Measurements from ENCODE around the gene N4BP3.

Gene N4BP3

DNA sequence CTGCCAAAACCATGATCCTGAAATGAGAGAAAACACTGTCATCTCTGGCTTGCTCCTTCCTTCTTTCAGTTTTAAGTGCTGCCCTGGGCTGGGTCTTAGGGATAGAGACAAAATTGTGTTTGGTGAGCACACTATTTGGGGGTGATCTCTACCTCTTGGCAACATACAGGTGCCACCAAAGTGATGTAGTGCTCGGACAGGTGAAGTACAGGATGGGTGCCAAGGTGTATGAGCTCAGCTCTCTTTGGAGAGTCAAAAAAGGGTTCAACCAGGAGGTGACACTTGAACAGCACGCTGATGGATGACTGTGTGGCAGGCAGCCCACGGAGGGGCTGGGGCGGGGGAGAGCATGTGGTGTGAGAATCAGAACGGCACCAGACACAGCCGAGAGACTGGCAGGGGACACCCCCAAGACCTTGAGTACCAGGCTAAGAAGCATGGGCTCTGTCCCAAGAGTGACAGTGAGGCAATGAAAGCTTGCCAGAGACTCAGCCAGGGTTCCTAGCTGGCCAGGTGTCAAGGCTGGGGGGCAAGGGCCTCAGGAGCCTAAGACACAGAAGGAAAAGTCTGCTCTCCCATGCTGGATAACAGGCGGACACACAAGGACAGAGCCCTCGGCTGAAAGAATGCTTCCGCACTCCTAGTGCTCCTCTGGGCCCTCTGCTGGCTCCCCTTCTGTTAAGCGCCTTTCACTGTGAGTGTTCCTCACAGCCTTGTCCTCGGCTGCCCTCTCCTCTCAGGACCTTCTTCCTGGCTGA lies 37.8 kb downstream of the N4BP3 start:
- no peak for DNase-seq (ENCODE audit: low read depth)

DNA sequence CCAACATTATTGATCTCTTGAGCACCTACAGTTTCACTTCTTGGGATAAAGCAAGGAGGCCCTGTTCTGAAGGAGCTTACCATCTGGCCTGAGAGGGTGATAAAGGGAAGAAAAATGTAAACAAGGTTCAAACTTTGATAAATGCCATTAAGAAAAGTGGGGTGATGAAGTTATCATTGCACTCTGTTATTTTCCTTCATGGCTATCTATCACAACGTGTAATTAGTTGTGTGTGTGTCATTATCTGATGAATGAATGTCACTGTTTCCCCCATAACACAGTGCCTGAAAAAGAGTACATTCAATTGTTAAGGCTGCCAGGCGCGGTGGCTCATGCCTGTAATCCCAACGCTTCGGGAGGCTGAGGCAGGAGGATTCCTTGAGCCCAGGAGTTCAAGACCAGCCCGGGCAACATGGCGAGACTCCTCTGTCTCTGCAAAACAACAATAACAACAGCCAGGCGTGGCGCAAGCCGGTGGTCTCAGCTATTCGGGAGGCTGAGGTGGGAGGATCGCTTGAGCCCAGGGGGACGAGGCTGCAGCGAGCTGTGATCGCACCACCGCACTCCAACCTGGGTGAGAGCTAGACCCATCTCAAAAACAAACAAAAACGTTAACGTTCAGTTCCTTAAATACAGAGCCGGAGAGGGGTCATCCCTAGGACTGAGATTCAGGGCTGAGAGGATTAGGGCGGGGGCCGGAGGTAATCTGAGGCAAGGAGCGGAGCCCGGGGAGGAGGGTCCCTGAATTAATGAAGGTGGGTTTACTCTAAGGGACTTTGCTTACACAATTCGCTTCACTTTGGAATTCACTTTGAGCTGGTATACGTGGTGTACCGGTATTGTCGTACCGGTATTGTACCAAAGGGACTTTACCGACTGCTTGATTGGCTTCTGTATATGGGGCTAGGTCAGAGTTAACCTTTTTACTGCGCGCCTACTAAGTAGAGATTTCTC lies 39.4 kb downstream of the N4BP3 start:
- no peak for DNase-seq (ENCODE audit: low read depth)

DNA sequence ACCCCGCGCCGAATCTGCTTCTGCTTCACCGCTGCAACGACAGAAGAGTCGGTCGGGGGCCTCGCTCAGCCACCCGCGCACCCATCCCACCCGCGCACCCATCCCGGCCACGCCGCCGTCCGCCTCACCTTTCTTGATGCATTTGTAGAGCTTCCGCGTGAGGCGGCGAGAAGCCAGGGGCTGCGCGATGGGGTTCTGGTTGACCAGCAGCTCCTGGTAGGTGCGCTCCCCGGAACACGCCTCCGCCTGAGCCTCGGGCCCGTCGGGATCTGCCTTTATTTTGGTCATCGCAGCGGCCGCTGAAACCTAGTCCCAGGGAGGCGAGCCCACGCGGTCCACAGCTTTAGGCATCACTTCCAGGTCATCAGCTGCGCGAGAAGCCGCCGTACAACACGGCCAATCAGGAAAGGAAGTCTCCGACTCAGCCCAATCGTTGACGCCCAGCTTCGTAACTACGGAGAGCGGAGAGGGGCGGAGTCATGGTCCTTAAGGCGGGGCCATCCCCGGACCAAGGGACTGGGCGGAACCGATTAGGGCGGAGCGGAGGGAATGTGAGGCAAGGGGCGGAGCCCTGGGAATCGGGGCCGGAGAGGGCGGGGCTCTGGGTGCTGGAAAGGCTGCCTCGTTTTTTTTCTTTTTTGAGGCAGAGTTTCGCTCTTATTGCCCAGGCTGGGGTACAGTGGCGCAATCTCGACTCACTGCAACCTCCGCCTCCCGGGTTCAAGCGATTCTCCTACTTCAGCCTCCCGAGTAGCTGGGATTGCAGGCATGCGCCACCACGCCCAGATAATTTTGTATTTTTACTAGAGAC lies 40.4 kb downstream of the N4BP3 start, which contains the start of gene NHP2:
Gene NHP2, minus strand, starts transcription at position 356 of the 811 bp plus-strand sequence. Its CDS starts 68 bp downstream, at position 288.
- DNase-seq (ENCODE audit: low read depth), result peak; percentile 95

DNA sequence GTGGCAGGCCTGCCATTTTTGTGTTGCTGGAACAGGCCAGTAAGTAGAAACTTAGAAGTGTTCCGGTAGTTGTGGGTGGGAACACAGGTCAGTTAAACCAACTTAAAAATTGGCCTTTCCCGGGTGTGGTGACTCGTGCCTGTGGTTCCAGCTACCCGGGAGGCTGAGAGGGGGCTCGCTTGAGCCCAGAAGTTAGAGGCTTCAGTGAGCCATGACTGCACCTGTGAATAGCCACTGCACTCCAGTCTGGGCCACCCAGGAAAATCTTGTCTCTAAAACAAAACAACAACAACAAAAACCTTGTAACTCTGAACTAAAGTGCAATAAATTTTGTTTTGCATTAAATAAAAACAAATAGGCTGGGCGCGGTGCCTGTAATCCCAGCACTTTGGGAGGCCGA lies 41.7 kb downstream of the N4BP3 start:
- no peak for DNase-seq (ENCODE audit: low read depth)

DNA sequence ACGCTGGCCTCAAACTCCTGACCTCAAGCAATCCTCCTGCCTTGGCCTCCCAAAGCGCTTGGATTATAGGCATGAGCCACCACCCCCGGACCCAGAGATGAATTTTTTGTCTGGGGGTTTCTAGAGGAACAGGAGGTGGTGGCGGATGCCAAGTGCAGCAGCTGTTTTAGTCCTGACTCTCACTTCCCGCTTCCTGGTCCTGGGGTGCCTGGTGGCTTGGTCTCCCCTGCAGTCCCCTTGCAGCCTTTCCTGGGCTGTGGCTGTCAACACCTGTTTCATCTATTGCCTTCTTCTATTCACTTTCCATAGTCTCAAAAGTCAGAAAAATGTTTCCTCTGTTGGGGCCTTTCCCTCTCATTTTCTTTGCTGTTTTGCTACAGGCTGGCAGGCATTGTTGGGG lies 46.8 kb downstream of the N4BP3 start:
- no peak for DNase-seq (ENCODE audit: low read depth)

DNA sequence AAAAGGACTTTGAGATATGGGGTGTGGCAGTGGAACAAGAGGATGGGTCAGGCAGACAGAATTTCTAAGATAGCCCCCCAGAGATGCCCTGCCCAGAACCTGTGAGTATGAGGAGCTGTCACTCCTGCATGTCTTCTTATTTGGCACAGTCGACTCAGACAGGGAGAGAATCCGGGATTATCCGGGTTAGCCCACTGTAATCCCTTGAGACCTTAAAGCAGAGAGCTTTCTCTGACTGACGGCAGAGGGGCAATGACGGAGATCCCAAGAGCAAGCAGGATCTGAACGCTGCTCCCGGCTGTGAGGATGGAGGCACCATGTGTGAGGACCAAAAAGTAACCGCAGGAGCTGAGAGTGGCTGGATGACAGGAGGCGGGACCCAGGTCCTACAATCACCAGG lies 49.1 kb downstream of the N4BP3 start:
- DNase-seq (ENCODE audit: low read depth), result no peak

DNA sequence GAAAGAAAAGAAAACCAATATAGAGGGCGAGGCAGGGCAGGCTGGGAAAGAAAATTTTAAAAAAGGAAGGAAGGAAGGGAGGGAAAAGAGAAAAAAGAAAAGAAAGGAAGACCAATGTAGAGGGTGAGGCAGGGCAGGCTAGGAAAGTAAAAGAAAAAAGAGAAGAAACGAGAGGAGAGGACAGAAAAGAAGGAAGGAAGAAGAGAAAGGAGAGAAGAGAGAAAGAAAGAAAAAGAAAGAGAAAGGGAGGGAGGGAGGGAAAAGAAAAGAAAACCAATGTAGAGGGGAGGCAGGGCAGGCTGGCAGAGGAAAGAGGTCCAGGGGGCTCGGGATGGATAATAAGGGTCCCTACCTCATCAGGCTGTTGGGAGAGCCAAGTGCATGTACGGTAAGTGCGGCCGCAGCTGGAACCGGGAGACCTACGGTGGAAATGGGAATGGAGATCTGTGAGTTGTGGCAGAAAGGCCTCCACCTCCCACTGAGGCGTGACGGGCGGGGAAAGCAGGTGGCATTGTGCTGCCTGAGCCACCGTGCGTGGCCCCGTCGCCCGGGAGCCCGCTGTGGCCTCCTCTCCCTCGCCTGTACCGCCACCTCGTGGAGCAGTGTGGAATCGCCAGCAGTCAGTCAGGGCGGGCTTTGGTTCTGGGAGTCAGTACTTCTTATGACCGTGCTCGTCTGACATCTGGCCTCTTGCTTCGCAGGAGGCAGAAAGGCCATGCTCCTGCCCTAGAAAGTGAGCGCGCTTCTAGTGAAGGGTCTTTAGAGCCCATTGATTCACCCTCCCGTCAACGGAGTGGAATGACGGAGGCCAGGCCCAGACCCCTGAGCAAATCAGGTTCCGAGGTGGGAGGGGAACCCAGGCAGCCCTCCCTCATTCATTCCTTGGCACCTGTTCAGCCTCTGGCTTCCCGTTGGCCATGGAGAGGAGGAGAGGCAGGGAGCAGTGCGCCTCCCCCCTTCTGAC lies 50.7 kb downstream of the N4BP3 start:
- peak; percentile 87 for DNase-seq (ENCODE audit: low read depth)

DNA sequence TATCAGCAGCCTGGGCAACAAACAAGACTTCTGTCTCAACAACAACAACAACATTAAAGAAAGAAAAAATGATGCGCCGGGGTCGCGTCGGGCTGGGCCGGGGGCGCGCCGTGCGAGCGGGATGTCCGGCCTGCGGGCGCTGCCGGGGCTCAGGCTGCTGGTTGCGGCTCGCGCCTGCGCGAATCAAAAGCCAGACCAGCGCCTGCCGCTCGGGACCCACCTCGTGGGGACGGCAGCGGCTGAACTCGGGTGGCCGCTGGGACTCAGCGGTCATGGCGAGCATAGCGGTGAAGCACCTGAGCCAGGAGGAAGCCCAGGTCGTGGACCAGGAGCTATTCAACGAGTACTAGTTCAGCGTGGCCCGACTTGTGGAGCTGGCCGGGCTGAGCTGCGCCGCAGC lies 52.2 kb downstream of the N4BP3 start:
- DNase-seq (ENCODE audit: low read depth), result no peak

DNA sequence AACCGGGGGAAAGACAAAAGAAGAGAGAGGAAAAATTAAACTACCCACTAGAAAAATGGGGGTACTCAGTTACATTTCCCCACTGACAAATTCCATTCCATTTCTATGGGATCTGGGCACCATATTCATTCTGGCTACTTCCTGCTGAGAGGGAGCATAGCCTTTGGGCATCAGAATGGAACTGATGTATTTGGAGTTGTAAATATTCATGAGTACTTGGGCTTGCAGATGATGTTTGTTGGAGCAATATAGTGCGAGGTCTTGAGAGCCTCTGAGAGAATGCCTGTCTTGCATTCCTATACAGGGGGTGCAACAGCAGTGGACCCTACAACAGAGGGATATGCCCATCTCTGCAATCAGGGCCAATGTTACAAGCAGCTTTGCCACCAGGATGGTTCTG lies 57.1 kb downstream of the N4BP3 start:
- DNase-seq (ENCODE audit: low read depth), result no peak

DNA sequence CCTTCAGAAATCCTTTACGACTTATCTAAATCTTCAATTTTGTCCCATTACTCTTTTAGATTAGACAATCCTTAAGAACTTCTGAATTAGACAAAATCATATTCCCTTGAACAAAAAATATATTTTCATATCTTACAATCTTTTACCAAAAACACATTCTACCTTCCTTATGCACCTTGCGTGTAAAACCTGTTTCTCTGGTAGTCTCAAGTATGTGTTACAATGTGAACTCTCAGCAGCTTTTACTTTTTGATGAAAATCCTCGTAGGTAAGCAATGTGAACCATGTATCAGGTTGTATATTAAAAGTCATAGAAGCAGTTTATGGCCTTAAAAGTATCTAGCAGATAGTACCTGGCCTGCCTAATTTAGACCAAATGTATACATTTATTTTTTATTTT lies 61.1 kb downstream of the N4BP3 start:
- no peak for DNase-seq (ENCODE audit: low read depth)

Data from activated T-helper 9 cell treated with anti-CD3 and anti-CD28 coated beads, Interleukin-2, amount 50 U/mL, for 16 hours (primary cell).